ENCODE results near the gene ABLIM3.

Gene ABLIM3

GRCh38 chr5:149133795-149134777, 7.2 kb upstream of the ABLIM3 start:
- no peak for DNase-seq

- no peak for DNase-seq
Measured at GRCh38 chr5:149134778-149135500, 6.4 kb upstream of the ABLIM3 start.

GRCh38 chr5:149135536-149136201, 5.6 kb upstream of the ABLIM3 start:
- no peak for DNase-seq

- no peak for DNase-seq
Measured at GRCh38 chr5:149138182-149138923, 2.9 kb upstream of the ABLIM3 start.

GRCh38 chr5:149140197-149141002, 893 bp upstream of the ABLIM3 start:
- DNase-seq, result no peak

- no peak for DNase-seq
Measured at GRCh38 chr5:149141957-149142851, 911 bp downstream of the ABLIM3 start.

GRCh38 chr5:149143470-149143869, 2.2 kb downstream of the ABLIM3 start:
- DNase-seq, result no peak

GRCh38 chr5:149144637-149145036, 3.3 kb downstream of the ABLIM3 start:
- no peak for DNase-seq

GRCh38 chr5:149145138-149145537, 3.8 kb downstream of the ABLIM3 start:
- no peak for DNase-seq

- DNase-seq, result no peak
Measured at GRCh38 chr5:149147676-149148075, 6.4 kb downstream of the ABLIM3 start.

GRCh38 chr5:149149942-149150341, 8.6 kb downstream of the ABLIM3 start:
- no peak for DNase-seq

GRCh38 chr5:149150457-149150856, 9.2 kb downstream of the ABLIM3 start:
- DNase-seq, result no peak

- no peak for DNase-seq
Measured at GRCh38 chr5:149151717-149152116, 10.4 kb downstream of the ABLIM3 start.

- no peak for DNase-seq
Measured at GRCh38 chr5:149152317-149152746, 11.0 kb downstream of the ABLIM3 start.

- DNase-seq, result no peak
Measured at GRCh38 chr5:149153193-149153750, 12.0 kb downstream of the ABLIM3 start.

GRCh38 chr5:149153751-149154610, 12.7 kb downstream of the ABLIM3 start:
- DNase-seq, result peak; percentile 76

GRCh38 chr5:149154650-149155049, 13.4 kb downstream of the ABLIM3 start:
- no peak for DNase-seq

GRCh38 chr5:149156435-149157083, 15.3 kb downstream of the ABLIM3 start:
- DNase-seq, result no peak

GRCh38 chr5:149157330-149157729, 16.0 kb downstream of the ABLIM3 start:
- no peak for DNase-seq

Data from NCI-H1694 (cell line).